HG03457 (cell line): Measurements from ENCODE around the gene IGLL1.
"Not testable (repeated sequence)": the region's sequence is repeated elsewhere in the genome, so short reads cannot be mapped to it uniquely, and the experiment has no call there.

Source experiments
- ATAC-seq: cut with Tn5 transposase; IDR thresholded peaks from one replicate; pipeline ENCODE4 v1.9.1; 2021; ENCODE audit warnings: moderate number of reproducible peaks; ENCODE audit not compliant: unreplicated experiment

The IGLL1 gene

DNA sequence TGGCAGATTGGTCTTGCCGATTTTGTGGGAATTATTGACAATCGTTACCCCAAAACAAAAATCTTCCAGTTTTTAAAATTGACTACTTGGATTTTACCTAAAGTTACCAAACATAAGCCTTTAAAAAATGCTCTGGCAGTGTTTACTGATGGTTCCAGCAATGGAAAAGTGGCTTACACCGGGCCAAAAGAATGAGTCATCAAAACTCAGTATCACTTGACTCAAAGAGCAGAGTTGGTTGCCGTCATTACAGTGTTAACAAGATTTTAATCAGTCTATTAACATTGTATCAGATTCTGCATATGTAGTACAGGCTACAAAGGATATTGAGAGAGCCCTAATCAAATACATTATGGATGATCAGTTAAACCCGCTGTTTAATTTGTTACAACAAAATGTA is 37.2 kb downstream of the IGLL1 start:
- no peak for ATAC-seq

DNA sequence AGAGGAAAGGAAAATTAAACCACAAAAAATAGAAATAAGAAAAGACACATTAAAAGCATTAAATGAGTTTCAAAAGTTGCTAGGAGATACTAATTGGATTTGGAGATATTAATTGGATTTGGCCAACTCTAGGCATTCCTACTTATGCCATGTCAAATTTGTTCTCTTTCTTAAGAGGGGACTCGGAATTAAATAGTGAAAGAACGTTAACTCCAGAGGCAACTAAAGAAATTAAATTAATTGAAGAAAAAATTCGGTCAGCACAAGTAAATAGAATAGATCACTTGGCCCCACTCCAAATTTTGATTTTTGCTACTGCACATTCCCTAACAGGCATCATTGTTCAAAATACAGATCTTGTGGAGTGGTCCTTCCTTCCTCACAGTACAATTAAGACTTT is 37.7 kb downstream of the IGLL1 start:
- ATAC-seq: not testable (repeated sequence)

DNA sequence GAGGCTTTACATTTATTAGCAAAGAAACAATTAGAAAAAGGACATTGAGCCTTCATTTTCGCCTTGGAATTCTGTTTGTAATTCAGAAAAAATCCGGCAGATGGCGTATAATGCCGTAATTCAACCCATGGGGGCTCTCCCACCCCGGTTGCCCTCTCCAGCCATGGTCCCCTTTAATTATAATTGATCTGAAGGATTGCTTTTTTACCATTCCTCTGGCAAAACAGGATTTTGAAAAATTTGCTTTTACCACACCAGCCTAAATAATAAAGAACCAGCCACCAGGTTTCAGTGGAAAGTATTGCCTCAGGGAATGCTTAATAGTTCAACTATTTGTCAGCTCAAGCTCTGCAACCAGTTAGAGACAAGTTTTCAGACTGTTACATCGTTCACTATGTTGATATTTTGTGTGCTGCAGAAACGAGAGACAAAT is 38.2 kb downstream of the IGLL1 start:
- not testable (repeated sequence) for ATAC-seq

DNA sequence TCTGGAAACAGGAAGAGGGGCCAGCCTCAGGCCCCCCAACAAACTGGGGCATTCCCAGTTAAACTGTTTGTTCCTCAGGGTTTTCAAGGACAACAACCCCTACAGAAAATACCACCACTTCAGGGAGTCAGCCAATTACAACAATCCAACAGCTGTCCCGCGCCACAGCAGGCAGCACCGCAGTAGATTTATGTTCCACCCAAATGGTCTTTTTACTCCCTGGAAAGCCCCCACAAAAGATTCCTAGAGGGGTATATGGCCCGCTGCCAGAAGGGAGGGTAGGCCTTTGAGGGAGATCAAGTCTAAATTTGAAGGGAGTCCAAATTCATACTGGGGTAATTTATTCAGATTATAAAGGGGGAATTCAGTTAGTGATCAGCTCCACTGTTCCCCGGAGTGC is 39.3 kb downstream of the IGLL1 start:
- ATAC-seq: not testable (repeated sequence)

DNA sequence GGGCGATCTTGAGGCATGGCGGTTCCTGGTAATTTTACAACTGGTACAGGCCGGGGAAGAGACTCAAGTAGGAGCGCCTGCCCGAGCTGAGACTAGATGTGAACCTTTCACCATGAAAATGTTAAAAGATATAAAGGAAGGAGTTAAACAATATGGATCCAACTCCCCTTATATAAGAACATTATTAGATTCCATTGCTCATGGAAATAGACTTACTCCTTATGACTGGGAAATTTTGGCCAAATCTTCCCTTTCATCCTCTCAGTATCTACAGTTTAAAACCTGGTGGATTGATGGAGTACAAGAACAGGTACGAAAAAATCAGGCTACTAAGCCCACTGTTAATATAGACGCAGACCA is 40.3 kb downstream of the IGLL1 start:
- not testable (repeated sequence) for ATAC-seq

DNA sequence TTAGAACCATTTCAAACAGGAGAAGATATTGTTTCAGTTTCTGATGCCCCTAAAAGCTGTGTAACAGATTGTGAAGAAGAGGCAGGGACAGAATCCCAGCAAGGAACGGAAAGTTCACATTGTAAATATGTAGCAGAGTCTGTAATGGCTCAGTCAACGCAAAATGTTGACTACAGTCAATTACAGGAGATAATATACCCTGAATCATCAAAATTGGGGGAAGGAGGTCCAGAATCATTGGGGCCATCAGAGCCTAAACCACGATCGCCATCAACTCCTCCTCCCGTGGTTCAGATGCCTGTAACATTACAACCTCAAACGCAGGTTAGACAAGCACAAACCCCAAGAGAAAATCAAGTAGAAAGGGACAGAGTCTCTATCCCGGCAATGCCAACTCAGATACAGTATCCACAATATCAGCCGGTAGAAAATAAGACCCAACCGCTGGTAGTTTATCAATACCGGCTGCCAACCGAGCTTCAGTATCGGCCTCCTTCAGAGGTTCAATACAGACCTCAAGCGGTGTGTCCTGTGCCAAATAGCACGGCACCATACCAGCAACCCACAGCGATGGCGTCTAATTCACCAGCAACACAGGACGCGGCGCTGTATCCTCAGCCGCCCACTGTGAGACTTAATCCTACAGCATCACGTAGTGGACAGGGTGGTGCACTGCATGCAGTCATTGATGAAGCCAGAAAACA is 40.8 kb downstream of the IGLL1 start:
- ATAC-seq: no peak

DNA sequence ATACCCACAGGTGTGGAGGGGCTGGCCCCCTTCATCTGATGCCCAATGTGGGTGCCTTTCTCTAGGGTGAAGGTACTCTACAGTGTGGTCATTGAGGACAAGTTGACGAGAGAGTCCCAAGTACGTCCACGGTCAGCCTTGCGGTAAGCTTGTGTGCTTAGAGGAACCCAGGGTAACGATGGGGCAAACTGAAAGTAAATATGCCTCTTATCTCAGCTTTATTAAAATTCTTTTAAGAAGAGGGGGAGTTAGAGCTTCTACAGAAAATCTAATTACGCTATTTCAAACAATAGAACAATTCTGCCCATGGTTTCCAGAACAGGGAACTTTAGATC is 41.4 kb downstream of the IGLL1 start:
- not testable (repeated sequence) for ATAC-seq

DNA sequence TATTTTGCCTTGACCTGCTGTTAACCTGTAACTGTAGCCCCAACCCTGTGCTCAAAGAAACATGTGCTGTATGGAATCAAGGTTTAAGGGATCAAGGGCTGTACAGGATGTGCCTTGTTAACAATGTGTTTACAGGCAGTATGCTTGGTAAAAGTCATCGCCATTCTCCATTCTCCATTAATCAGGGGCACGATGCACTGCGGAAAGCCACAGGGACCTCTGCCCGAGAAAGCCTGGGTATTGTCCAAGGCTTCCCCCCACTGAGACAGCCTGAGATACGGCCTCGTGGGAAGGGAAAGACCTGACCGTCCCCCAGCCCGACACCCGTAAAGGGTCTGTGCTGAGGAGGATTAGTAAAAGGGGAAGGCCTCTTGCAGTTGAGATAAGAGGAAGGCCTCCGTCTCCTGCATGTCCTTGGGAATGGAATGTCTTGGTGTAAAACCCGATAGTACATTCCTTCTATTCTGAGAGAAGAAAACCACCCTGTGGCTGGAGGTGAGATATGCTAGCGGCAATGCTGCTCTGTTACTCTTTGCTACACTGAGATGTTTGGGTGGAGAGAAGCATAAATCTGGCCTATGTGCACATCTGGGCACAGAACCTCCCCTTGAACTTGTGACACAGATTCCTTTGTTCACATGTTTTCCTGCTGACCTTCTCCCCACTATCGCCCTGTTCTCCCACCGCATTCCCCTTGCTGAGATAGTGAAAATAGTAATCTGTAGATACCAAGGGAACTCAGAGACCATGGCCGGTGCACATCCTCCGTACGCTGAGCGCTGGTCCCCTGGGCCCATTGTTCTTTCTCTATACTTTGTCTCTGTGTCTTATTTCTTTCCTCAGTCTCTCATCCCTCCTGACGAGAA is 42.0 kb downstream of the IGLL1 start:
- not testable (repeated sequence) for ATAC-seq

DNA sequence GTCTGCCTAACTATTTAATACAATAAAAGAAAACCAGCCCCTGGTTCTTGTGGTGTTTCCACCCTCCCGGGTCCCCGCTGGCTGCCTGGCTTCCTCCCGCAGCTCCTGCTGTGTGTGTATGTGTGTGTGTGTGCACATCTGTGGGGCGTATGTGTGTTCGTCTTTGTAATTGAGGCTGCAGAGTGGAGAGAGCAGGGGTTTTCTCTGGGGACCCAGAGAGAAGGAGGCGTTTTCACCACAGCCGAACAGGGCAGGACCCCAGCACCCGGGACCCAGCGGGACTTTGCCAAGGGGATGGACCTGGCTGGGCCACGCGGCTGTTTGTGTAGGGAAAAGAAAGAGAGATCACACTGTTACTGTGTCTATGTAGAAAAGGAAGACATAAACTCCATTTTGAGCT is 42.7 kb downstream of the IGLL1 start:
- ATAC-seq: no peak

DNA sequence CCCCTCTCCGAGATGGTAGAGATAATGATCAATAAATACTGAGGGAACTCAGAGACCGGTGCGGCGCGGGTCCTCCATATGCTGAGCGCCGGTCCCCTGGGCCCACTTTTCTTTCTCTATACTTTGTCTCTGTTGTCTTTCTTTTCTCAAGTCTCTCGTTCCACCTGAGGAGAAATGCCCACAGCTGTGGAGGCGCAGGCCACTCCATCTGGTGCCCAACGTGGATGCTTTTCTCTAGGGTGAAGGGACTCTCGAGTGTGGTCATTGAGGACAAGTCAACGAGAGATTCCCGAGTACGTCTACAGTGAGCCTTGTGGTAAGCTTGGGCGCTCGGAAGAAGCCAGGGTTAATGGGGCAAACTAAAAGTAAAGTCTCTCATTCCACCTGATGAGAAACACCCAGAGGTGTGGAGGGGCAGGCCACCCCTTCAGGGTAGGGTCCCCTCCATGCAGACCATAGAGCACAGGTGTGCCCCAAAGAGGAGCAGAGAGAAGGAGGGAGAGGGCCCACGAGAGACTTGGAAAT is 43.2 kb downstream of the IGLL1 start:
- ATAC-seq: no peak

DNA sequence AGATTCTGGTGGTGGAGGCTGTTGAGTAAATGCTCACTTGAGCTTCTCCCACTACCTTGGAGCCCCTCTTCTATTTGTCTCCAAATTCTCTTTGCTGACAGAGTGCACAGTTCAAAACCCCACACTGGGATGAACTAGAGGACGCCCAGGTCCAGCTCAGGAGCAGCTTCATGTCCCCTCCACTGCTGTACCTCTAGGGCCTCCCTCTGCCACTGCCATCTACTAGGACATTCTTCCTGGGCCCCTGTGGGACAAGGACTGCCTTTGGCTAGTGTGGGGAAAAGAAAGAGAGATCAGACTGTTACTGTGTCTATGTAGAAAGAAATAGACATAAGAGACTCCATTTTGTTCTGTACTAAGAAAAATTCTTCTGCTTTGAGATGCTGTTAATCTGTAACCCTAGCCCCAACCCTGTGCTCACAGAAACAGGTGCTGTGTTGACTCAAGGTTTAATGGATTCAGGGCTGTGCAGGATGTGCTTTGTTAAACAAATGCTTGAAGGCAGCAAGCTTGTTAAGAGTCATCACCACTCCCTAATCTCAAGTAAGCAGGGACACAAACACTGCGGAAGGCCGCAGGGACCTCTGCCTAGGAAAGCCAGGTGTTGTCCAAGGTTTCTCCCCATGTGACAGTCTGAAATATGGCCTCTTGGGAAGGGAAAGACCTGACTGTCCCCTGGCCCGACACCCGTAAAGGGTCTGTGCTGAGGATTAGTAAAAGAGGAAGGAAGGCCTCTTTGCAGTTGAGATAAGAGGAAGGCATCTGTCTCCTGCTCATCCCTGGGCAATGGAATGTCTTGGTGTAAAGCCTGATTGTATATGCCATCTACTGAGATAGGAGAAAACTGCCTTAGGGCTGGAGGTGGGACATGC is 44.1 kb downstream of the IGLL1 start:
- ATAC-seq: not testable (repeated sequence)

DNA sequence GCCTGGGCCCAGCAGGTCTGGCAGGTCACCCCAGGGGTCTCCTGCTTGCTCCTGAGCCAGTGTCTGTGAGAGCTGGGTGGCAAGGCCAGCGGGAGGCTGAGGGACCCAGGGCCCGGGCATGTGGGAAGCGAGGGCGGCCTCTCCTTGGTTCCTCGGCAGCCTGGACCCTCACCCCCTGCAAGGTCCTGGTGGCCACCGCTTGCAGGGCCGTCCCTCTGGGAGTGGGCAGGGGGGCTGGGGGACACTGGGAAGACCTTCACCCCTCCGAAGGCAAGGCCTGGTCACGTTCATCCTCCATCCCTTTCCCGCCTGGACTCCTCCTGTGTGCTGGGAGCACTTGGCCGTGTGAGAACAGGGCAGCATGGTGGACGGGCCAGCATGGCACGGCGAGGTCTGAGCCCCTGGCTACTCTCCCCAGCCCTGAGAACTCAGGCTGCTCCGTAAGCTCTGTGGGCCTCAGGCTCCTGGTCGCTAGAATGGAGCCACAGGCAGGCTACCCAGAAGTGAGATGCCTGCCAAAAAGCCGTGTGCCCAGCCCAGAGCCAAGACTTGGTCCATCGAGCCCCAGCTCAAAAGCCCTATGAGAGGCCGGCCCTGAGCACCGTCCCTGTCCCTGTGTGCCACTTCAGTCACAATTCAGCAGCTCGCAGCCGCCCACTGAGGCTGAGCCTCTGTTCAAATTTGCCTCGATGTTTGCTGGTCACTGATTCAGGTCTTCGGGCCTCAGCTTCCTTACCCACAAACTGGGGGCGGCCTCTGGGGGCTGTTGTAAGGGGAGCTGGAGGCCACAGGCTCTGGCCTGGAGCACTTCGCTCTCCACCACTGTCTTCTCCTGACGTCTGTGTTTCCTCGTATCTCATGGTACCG is 45.0 kb downstream of the IGLL1 start:
- ATAC-seq: no peak

DNA sequence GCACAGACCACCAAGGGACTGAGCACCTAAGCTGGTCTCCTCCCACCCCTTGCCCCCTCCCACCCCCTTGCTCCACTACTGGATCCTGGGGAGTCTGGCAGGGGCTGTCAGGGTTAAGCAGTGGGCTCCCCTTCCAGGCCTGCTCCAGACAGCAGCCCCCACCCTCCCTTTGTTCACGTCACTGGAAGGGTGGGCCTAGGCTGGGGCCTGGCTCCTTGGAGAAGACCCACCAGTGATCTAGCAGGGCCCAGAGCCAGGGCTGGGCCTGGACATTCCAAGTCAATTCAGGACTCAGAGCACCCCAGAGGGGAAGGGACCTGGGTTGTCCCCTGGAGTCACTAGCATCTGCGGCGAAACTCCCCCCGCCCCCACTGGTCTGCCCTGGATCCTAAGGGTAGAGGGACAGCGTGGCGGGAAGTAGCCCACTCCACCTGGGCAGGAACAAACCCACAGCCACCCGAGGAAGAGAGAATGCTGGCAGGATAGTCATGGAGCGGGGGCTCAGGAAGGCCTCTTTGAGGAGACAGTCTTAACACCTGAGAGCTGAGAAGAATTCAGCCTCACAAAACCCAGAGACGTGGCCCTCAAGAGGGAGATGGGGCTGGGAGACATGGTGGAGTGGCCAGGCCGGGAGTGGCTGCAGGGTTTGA is 45.8 kb downstream of the IGLL1 start:
- ATAC-seq: no peak

DNA sequence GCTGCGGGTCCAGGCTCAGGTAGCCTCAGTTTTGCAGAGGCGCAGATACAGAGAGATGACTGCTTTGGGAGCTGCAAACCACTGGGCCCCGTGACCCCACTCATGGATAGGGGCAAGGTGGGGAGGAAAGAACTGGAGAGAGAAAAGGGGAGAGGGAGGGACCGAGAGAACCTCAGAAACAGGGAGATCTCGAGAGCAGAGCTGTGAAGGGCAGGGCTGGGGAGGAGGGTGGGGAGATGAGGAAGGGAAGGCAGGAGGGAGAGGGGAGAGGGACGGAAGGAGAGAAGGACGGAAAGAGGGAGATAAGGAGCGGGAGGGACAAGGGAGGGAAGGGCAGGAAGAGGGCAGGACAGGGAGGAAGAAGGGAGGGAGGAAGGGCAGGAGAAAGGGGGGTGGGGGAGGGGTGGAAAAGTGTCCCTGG is 46.3 kb downstream of the IGLL1 start:
- ATAC-seq: no peak

DNA sequence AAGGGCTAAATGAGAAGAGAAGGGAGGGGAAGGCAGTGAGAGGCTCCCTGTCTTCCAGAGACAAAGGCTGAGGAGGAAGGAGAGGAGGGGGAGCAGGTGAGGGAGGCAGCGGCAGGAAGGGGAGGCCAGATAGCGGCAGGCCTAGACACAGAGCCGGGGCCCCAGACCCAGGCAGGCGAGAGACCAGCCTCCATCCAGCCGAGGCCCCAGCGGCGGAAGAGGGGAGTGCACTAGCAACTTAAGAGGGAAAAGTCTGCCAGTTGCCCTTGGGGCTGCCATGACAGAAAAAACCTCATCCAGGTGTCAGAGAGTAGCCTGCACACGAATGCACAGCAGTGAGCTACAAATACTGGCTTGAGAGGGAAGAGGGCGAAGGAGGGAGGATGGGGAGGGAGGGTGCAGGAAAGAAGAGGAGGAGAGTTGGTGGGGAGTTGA is 46.7 kb downstream of the IGLL1 start:
- ATAC-seq: no peak

DNA sequence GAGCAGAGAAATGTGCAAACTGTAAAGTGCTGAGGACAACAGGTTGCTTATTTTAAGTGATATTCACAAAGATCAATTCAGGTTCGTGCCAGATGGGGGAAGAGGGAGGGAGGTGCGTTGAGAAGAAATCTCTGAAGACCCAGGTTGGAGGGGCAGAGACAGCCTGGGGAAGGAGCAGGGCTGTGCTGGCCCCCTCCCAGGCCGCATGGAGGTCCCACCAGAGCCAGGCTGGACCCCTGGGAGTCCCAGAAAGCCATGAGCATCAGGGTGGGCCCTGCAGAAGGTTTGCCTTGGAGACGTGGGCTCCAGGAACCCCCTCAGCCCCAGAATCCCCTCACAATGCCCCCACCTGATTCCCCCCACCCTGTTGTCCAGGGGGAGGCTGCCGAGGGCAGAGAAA is 47.4 kb downstream of the IGLL1 start:
- ATAC-seq: no peak

DNA sequence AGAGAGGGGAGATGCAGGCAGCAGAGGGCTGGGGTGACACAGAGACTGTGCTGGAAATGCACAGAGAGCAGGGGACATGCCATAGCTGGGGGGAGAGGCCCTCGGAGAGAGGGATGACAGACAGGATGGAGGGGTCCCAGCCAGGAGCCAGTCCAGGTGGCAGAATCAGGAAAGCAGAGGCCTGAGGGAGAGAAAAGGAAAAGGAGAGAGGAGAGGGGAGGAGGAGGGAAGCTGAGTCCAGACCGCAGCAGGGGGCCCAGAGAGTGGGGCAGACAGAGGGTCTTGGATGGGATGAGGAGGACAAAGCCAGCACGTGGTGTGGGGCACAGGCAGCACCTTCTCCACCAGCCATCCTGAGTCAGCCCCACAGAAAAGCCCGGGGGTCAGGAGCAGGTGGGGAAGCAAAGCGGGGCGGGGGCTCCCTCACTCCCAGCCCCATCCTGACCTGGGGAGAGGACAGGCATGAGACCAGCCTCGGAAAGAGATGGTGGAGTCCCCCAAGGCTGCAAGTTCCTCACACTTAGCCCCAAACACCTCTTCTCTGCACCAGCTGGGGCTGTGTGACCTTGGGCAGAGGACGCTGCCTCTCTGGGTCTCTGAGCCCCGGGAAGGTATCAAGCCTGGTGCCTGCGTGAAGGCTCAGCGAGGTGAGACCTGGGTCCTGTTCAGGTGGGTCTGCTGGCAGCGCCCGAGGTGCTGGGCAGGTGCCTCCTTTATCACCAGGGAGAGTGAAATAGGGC is 48.0 kb downstream of the IGLL1 start:
- no peak for ATAC-seq

DNA sequence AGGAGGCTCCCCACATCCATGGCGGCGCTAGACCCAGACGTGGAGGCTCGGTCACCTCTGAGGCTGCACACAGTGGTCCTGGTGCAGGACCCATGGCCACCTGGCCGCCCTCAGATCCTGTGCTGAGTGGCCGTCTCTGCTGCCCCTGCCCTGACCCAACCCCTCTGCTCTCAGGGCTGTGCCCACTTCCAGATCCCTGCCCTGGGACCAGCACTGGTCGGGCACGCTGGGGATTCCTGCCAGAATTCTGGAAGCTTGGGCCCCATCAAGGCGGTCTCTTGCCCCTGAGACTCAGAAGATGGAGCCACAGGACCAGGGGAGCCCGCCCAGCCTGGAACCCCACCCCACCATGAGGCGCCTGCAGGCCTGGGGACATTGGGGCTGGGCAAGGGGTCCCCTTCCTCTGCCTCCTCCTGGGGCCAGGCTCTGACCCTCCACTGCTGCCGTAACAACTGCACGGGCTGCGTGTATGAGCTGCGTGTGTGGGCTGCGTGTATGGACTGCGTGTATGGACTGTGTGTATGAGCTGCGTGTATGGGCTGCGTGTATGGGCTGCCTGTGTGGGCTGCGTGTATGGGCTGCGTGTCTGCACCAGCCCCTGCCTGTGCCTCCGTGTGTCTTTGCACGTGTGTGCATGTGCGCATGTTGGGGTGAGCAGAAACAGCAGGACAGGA is 48.7 kb downstream of the IGLL1 start:
- no peak for ATAC-seq
